Lower lobe of right lung (tissue), 2 donors: ENCODE measurements around the gene HYI. TPM values are rescaled to one million over a fixed set of nuclear protein-coding genes. Genes with fewer than 3 reads are reported as not detected.

Experiments
- ATAC-seq, 2 donors: fragments of 200-7000 bp; cut with Tn5 transposase; one replicate each; pipeline ENCODE4 v1.9.1; 2020 to 2022; ENCODE audit warnings: mild to moderate bottlenecking in 2 of 2, moderate library complexity in 2 of 2
- DNase-seq: peaks from one replicate; pipeline ENCODE4 v3.0.0-alpha.2; 2020
- H3K27ac ChIP-seq: fragments of 200-600 bp; one replicate; pipeline ENCODE4 v1.8.0; 2022
- H3K27me3 ChIP-seq: fragments of 200-600 bp; one replicate; pipeline ENCODE4 v1.8.0; 2022; ENCODE audit warnings: low read depth
- H3K36me3 ChIP-seq: fragments of 200-600 bp; one replicate; pipeline ENCODE4 v1.8.0; 2022; ENCODE audit warnings: mild to moderate bottlenecking
- H3K4me1 ChIP-seq: fragments of 200-600 bp; one replicate; pipeline ENCODE4 v1.8.0; 2022
- H3K4me3 ChIP-seq: fragments of 200-600 bp; one replicate; pipeline ENCODE4 v1.8.0; 2022; ENCODE audit warnings: mild to moderate bottlenecking
- H3K9me3 ChIP-seq: fragments of 200-600 bp; one replicate; pipeline ENCODE4 v1.8.0; 2022
- CTCF ChIP-seq: fragments of 200-600 bp; IDR thresholded peaks from one replicate; pipeline ENCODE4 v1.8.0; 2022; ENCODE audit warnings: antibody characterized with exemption, mild to moderate bottlenecking
- intact Hi-C: fragments of 100-400 bp; cut with DNase I; formaldehyde crosslinking; loops from one replicate; pipeline ENCODE4 v1.11.0; 2022
- microRNA-seq: library from miRNA; unstranded; fragments of <30 nt; microRNA quantifications from one replicate; pipeline ENCODE4 v1.2.0, GENCODE V29; 2020; ENCODE audit warnings: borderline number of aligned reads
- total RNA-seq: library from RNA; stranded (reverse); fragmentation: NEBNext Ultra II Directional; extraction: Animal tissue kit (Norgen Biotek cat#: 25700); gene quantifications from one replicate; pipeline ENCODE4 v1.2.1, GENCODE V29; 2021
- donor health status: DM: no; HTN: yes; CAD: no; lungs with severe emphysema.

Gene HYI
- total RNA-seq, 1 donor from 2014 or later = 67.7 TPM

DNA sequence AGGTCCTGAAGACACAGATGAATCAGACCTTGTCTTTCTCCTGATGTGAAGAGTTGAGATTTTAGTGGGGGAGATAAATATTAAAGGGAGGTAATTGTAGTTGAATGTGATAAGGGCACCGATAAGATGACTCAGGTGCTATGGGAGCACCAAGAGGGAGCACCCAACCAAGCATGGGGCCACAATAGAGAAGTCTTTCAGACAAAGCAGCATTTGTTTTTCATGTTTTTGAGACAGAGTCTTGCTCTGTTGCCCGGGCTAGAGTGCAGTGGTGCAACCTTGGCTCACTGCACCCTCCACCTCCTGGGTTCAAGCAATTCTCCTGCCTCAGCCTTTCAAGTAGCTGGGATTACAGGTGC lies 47.9 kb downstream of the HYI start:
- H3K36me3 ChIP-seq = peaks cover 78% of the 10 kb centered on the region
- no peak for TF ChIP-seq CTCF
- ATAC-seq = no peak
- no peaks in the 10 kb centered on the region for H3K4me1 ChIP-seq
- DNase-seq = no peak
- H3K9me3 ChIP-seq = no peaks in the 10 kb centered on the region
- no peaks in the 10 kb centered on the region for H3K27me3 ChIP-seq
- intact Hi-C loops = no loop called here
- H3K27ac ChIP-seq = no peak overlapping the region
- H3K4me3 ChIP-seq = no peak overlapping the region

GRCh38 chr1:43405219-43405875 lies 48.4 kb downstream of the HYI start:
- Histone ChIP-seq H3K27ac (no peak overlapping the region), H3K27me3 (no peaks in the 10 kb centered on the region), H3K36me3 (peaks cover 75% of the 10 kb centered on the region), H3K4me3 (no peak overlapping the region), H3K4me1 (no peaks in the 10 kb centered on the region), H3K9me3 (no peaks in the 10 kb centered on the region)
- ATAC-seq (no peak), DNase-seq (no peak)
- intact Hi-C loops = no loop called here
- no peak for TF ChIP-seq CTCF

DNA sequence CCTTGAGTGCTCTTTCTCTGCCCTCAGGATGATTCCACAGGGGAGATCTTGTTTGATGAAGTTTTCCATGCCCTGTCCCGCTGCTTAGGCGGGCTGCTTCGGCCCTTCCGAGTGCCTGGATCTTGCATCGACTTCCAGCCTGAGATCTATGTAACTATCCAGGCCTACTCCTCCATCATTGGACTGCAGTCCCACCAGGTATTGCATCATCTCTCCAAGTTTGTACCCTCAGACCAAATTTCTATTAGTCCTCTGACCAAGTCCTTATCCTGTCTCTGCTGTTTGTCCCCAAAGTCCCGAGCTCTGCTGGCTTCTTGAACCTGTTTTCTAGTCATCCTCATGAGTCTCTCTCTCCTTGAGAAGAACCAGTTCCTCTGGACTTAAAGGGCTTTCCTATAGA lies 49.4 kb downstream of the HYI start:
- H3K4me1 ChIP-seq = no peaks in the 10 kb centered on the region
- no peak overlapping the region for H3K27ac ChIP-seq
- ATAC-seq (no peak), DNase-seq (no peak)
- H3K27me3 ChIP-seq = no peaks in the 10 kb centered on the region
- no peak for TF ChIP-seq CTCF
- H3K36me3 ChIP-seq = peaks cover 66% of the 10 kb centered on the region
- intact Hi-C loops = no loop called here
- H3K4me3 ChIP-seq = no peak overlapping the region
- H3K9me3 ChIP-seq = no peaks in the 10 kb centered on the region

DNA sequence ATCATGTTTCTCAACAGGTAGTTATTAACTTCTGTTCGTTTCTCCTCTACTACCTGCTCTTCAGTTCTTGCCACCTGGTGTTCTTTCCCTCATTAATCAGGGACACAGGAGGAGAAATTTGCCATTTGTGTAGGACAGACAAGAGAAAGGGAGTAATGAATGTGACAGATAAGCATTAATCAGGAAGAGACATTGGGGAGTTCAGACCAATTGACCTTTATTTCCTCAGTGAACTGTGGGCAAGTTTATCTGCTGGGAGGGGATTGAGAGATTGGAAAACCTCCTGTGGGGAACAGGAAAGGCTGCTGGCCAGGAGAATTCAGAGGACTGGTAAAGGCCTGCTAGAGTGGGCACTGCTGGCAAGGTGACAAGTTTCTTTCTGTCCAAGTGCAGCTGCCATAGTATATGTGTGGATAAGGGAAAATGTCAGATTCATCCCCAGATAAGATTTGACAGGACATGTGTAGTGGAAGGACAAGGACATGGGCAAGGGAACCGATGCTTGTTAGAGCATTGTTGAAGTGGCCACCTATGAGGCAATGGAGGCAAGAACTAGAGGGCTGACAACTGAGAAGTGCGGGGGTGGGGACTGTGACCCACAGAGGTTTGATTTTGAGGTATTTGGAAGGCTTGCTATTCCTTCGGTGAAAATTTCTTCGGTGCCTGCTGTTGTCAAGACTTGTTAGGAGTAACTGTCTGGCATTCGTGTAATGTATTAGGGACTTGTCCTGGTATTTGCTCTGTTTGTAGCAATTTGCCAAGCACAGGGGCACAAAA lies 51.5 kb downstream of the HYI start:
- Histone ChIP-seq H3K36me3 (peaks cover 46% of the 10 kb centered on the region), H3K4me1 (no peaks in the 10 kb centered on the region), H3K27me3 (no peaks in the 10 kb centered on the region), H3K9me3 (no peaks in the 10 kb centered on the region), H3K4me3 (no peak overlapping the region), H3K27ac (no peak overlapping the region)
- no peak for TF ChIP-seq CTCF
- DNase-seq (no peak), ATAC-seq (peak in 1 of 2 donors; percentile 14)
- intact Hi-C loops = no loop called here

Small RNA genes lying within 50 kb of the gene (microRNA-seq; reads per million reads assigned to microRNA genes)
- gene MIR6735 = not detected

Other genes starting within 250 kb of the HYI start
- 197 TPM for gene TMEM125, start 183.9 kb downstream of the HYI start, total RNA-seq
- 19.1 TPM for gene C1orf210, start 168.3 kb downstream of the HYI start, total RNA-seq
- 48.5 TPM for gene TIE1, start 152.9 kb downstream of the HYI start, total RNA-seq
- gene MPL, start 116.1 kb downstream of the HYI start, total RNA-seq = 0.65 TPM
- gene CDC20, start 95.0 kb downstream of the HYI start, total RNA-seq = 2.4 TPM
- 99.8 TPM for gene ELOVL1, start 85.9 kb downstream of the HYI start, total RNA-seq
- 35.4 TPM for gene MED8, start 64.1 kb downstream of the HYI start, total RNA-seq
- gene SZT2, start 64.0 kb downstream of the HYI start, total RNA-seq = 71.5 TPM
- gene PTPRF, start 77.0 kb upstream of the HYI start, total RNA-seq = 176 TPM
- 41.9 TPM for gene KDM4A, start 196.2 kb upstream of the HYI start, total RNA-seq